GM12878 (cell line): Measurements from ENCODE around the gene NCAN. TPM values are rescaled to one million over a fixed set of nuclear protein-coding genes. Genes with fewer than 3 reads are reported as not detected.
A peak's percentile ranks its signal among the peaks of the same experiment; 100 is the strongest.

Experiments used
- CBX5 ChIP-seq: sonication (generic); IDR thresholded peaks from 2 replicates; pipeline ENCODE4 v1.6.1; 2016; ENCODE audit warnings: low read depth, moderate library complexity, mild to moderate bottlenecking, inconsistent platforms
- ESRRA ChIP-seq: IDR thresholded peaks from 2 replicates; pipeline ENCODE4 v1.6.1; 2012; ENCODE audit warnings: mild to moderate bottlenecking, low read length, improper control_type of control experiment
- IKZF2 ChIP-seq, 2 experiments: fragments of 450-650 bp; IDR thresholded peaks; 2 replicates each; pipeline ENCODE4 v1.6.1; 2017; ENCODE audit warnings: mild to moderate bottlenecking in 2 of 2, moderate library complexity in 2 of 2
- NR2C1 ChIP-seq: fragments of 450-650 bp; IDR thresholded peaks from 2 replicates; pipeline ENCODE4 v1.6.1; 2017; ENCODE audit warnings: antibody characterized with exemption, mild to moderate bottlenecking, moderate library complexity
- PML ChIP-seq: IDR thresholded peaks from 2 replicates; pipeline ENCODE4 v1.6.1; 2012; ENCODE audit warnings: low read length, inconsistent platforms
- SMC3 ChIP-seq: IDR thresholded peaks from 2 replicates; pipeline ENCODE4 v1.6.1; 2011; ENCODE audit warnings: low read length, improper control_type of control experiment, borderline replicate concordance
- SP1 ChIP-seq: IDR thresholded peaks from one replicate; pipeline ENCODE4 v1.6.1; 2011; ENCODE audit warnings: low read depth, low read length
- SUZ12 ChIP-seq: fragments of 200-600 bp; sonication (generic); IDR thresholded peaks from one replicate; pipeline ENCODE4 v1.6.1; 2018; ENCODE audit warnings: antibody characterized with exemption, mild to moderate bottlenecking; ENCODE audit not compliant: unreplicated experiment
- TBL1XR1 ChIP-seq: IDR thresholded peaks from 2 replicates; pipeline ENCODE4 v1.6.1; 2012; ENCODE audit warnings: low read depth, low read length, improper control_type of control experiment
- ZNF384 ChIP-seq: IDR thresholded peaks from 2 replicates; pipeline ENCODE4 v1.6.1; 2012; ENCODE audit warnings: low read depth, mild to moderate bottlenecking, low read length, improper control_type of control experiment, borderline replicate concordance
- polyA plus RNA-seq, 11 experiments: library from polyadenylated mRNA; depleted of rRNA in 4 of 11; unstranded in 6 of 11; stranded (reverse) in 5 of 11; fragments of >200 nt; fragmentation: Nextera tagmentation in 4 of 11; fragmentation: Illumina TruSeq in 1 of 11; extraction: Ambion mirVana in 4 of 11; extraction: Trizol in 1 of 11; gene quantifications; 1 replicate in 1 of 11; 2 replicates in 10 of 11; pipeline versions ENCODE4 v1.2.1 to v1.2.3, GENCODE V29; 2011 to 2016; ENCODE audit warnings: inconsistent platforms in 2 of 11, missing spikeins in 2 of 11, low read depth in 1 of 11
- total RNA-seq, 4 experiments: library from RNA; depleted of rRNA in 3 of 4; stranded (reverse); fragments of >200 nt in 3 of 4; fragmentation: Illumina TruSeq in 1 of 4; extraction: Trizol in 1 of 4; gene quantifications; 2 replicates each; pipeline versions ENCODE4 v1.2.1 to v1.2.3, GENCODE V29; 2013 to 2021
- TF ChIP-seq, protein P1 (sequence below): IDR thresholded peaks from 2 replicates; pipeline ENCODE4 v1.6.1; 2012; ENCODE audit warnings: mild to moderate bottlenecking, low read depth, low read length
- TF ChIP-seq, protein P2 (sequence below): fragments of 450-650 bp; IDR thresholded peaks from 2 replicates; pipeline ENCODE4 v1.6.1; 2016; ENCODE audit warnings: mild to moderate bottlenecking
- TF ChIP-seq, protein P3 (sequence below): fragments of 450-650 bp; IDR thresholded peaks from 2 replicates; pipeline ENCODE4 v1.6.1; 2017; ENCODE audit warnings: low read depth, mild to moderate bottlenecking, moderate library complexity
- TF ChIP-seq, protein P4 (sequence below): fragments of 450-650 bp; IDR thresholded peaks from 2 replicates; pipeline ENCODE4 v1.6.1; 2016; ENCODE audit warnings: mild to moderate bottlenecking
- TF ChIP-seq, protein P5 (sequence below), 3 experiments: IDR thresholded peaks in 2 of 3; conservative IDR thresholded peaks in 1 of 3; 2 replicates each; pipeline ENCODE4 v1.5.1; 2011; ENCODE audit warnings: low read depth in 3 of 3, low read length in 3 of 3, mild to moderate bottlenecking in 3 of 3, control low read depth in 2 of 3, moderate library complexity in 2 of 3, inconsistent platforms in 1 of 3, mixed read lengths in 1 of 3; ENCODE audit not compliant: control insufficient read depth in 2 of 3, insufficient read depth in 1 of 3; ENCODE audit errors: extremely low read depth in 1 of 3
- TF ChIP-seq, protein P6 (sequence below): IDR thresholded peaks from 2 replicates; pipeline ENCODE4 v1.6.1; 2012; ENCODE audit warnings: low read depth, low read length, improper control_type of control experiment
- TF ChIP-seq, protein P7 (sequence below): fragments of 450-650 bp; IDR thresholded peaks from 2 replicates; pipeline ENCODE4 v1.6.1; 2017; ENCODE audit warnings: mild to moderate bottlenecking, low read depth, inconsistent platforms; ENCODE audit not compliant: poor library complexity, severe bottlenecking

Gene NCAN
- total and polyA plus RNA-seq, 10 of the 15 experiments (the other 5 are each of a cell fraction or from before 2014, with no cell fraction given) = 0.02 to 0.34 (median 0.12) TPM; not detected in 1

DNA sequence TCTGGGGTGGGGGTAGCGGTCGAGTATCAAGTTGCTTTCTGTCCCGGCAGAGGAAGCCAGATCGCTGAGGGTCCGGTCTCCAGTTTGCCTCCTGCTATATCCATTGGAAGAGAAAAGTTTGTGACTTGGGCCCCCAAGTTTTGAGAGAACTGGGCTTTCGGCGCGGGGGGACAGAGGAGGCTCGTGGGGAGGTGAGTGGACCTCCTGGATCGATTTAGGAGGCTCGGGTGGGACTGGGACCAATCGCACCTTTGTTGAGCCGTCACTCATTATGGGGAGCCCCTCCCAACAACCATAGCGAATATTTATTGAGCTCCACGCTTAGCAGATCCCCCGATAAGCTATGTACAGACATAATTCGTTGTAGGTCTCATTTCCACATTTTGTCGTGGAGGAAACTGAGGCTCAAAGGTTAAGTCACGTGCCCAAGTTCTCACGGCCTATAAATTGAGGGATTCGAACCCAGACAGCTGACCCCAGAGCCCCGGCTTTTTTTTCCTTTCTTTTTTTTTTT, 18.8 kb upstream of the NCAN start (continued):
- TF ChIP-seq, protein P1, sequence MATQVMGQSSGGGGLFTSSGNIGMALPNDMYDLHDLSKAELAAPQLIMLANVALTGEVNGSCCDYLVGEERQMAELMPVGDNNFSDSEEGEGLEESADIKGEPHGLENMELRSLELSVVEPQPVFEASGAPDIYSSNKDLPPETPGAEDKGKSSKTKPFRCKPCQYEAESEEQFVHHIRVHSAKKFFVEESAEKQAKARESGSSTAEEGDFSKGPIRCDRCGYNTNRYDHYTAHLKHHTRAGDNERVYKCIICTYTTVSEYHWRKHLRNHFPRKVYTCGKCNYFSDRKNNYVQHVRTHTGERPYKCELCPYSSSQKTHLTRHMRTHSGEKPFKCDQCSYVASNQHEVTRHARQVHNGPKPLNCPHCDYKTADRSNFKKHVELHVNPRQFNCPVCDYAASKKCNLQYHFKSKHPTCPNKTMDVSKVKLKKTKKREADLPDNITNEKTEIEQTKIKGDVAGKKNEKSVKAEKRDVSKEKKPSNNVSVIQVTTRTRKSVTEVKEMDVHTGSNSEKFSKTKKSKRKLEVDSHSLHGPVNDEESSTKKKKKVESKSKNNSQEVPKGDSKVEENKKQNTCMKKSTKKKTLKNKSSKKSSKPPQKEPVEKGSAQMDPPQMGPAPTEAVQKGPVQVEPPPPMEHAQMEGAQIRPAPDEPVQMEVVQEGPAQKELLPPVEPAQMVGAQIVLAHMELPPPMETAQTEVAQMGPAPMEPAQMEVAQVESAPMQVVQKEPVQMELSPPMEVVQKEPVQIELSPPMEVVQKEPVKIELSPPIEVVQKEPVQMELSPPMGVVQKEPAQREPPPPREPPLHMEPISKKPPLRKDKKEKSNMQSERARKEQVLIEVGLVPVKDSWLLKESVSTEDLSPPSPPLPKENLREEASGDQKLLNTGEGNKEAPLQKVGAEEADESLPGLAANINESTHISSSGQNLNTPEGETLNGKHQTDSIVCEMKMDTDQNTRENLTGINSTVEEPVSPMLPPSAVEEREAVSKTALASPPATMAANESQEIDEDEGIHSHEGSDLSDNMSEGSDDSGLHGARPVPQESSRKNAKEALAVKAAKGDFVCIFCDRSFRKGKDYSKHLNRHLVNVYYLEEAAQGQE = 0 out of 2 replicates have a peak, but pooled peaks have one; percentile 18
- no peak for TF ChIP-seq IKZF2 (IDR thresholded peaks at IDR 0.05)
- TF ChIP-seq NR2C1 = no peak
- peak; percentile 29; the same call in 1 of the 2 replicates for TF ChIP-seq ZNF384
- TF ChIP-seq, protein P2, sequence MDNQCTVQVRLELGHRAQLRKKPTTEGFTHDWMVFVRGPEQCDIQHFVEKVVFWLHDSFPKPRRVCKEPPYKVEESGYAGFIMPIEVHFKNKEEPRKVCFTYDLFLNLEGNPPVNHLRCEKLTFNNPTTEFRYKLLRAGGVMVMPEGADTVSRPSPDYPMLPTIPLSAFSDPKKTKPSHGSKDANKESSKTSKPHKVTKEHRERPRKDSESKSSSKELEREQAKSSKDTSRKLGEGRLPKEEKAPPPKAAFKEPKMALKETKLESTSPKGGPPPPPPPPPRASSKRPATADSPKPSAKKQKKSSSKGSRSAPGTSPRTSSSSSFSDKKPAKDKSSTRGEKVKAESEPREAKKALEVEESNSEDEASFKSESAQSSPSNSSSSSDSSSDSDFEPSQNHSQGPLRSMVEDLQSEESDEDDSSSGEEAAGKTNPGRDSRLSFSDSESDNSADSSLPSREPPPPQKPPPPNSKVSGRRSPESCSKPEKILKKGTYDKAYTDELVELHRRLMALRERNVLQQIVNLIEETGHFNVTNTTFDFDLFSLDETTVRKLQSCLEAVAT = no peak
- TF ChIP-seq ESRRA = no peak
- TF ChIP-seq SP1 = no peak
- TF ChIP-seq CBX5 = no peak
- TF ChIP-seq SMC3 = no peak
- TF ChIP-seq, protein P3, sequence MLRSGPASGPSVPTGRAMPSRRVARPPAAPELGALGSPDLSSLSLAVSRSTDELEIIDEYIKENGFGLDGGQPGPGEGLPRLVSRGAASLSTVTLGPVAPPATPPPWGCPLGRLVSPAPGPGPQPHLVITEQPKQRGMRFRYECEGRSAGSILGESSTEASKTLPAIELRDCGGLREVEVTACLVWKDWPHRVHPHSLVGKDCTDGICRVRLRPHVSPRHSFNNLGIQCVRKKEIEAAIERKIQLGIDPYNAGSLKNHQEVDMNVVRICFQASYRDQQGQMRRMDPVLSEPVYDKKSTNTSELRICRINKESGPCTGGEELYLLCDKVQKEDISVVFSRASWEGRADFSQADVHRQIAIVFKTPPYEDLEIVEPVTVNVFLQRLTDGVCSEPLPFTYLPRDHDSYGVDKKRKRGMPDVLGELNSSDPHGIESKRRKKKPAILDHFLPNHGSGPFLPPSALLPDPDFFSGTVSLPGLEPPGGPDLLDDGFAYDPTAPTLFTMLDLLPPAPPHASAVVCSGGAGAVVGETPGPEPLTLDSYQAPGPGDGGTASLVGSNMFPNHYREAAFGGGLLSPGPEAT = no peak
- TF ChIP-seq, protein P4, sequence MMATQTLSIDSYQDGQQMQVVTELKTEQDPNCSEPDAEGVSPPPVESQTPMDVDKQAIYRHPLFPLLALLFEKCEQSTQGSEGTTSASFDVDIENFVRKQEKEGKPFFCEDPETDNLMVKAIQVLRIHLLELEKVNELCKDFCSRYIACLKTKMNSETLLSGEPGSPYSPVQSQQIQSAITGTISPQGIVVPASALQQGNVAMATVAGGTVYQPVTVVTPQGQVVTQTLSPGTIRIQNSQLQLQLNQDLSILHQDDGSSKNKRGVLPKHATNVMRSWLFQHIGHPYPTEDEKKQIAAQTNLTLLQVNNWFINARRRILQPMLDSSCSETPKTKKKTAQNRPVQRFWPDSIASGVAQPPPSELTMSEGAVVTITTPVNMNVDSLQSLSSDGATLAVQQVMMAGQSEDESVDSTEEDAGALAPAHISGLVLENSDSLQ = peak; percentile 92
- no peak for TF ChIP-seq SUZ12
- TF ChIP-seq, protein P5, sequence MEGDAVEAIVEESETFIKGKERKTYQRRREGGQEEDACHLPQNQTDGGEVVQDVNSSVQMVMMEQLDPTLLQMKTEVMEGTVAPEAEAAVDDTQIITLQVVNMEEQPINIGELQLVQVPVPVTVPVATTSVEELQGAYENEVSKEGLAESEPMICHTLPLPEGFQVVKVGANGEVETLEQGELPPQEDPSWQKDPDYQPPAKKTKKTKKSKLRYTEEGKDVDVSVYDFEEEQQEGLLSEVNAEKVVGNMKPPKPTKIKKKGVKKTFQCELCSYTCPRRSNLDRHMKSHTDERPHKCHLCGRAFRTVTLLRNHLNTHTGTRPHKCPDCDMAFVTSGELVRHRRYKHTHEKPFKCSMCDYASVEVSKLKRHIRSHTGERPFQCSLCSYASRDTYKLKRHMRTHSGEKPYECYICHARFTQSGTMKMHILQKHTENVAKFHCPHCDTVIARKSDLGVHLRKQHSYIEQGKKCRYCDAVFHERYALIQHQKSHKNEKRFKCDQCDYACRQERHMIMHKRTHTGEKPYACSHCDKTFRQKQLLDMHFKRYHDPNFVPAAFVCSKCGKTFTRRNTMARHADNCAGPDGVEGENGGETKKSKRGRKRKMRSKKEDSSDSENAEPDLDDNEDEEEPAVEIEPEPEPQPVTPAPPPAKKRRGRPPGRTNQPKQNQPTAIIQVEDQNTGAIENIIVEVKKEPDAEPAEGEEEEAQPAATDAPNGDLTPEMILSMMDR (IDR thresholded peaks at IDR 0.05 in 2 of 3, conservative IDR thresholded peaks at IDR 0.05 in 1 of 3; ENCODE audit: control insufficient read depth in 2 of 3, extremely low read depth in 1 of 3, insufficient read depth in 1 of 3, low read depth in 3 of 3, low read length in 3 of 3) = no peak
- TF ChIP-seq PML = peak; percentile 41; the same call in 1 of the 2 replicates
- TF ChIP-seq, protein P6, sequence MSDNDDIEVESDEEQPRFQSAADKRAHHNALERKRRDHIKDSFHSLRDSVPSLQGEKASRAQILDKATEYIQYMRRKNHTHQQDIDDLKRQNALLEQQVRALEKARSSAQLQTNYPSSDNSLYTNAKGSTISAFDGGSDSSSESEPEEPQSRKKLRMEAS = no peak
- TF ChIP-seq, protein P7, sequence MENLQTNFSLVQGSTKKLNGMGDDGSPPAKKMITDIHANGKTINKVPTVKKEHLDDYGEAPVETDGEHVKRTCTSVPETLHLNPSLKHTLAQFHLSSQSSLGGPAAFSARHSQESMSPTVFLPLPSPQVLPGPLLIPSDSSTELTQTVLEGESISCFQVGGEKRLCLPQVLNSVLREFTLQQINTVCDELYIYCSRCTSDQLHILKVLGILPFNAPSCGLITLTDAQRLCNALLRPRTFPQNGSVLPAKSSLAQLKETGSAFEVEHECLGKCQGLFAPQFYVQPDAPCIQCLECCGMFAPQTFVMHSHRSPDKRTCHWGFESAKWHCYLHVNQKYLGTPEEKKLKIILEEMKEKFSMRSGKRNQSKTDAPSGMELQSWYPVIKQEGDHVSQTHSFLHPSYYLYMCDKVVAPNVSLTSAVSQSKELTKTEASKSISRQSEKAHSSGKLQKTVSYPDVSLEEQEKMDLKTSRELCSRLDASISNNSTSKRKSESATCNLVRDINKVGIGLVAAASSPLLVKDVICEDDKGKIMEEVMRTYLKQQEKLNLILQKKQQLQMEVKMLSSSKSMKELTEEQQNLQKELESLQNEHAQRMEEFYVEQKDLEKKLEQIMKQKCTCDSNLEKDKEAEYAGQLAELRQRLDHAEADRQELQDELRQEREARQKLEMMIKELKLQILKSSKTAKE = no peak
- TF ChIP-seq TBL1XR1 = no peak
